ENCODE data around the gene GMDS.
A peak's percentile ranks its signal among the peaks of the same experiment; 100 is the strongest.

The GMDS gene

GRCh38 chr6:2073476-2073875, 171.9 kb downstream of the GMDS start:
- no peak for DNase-seq (ENCODE audit: low read depth)
- H3K4me3 ChIP-seq (ENCODE audit: low read depth, low read length): no peak overlapping the region

- H3K4me3 ChIP-seq (ENCODE audit: low read depth, low read length): no peak overlapping the region
- DNase-seq (ENCODE audit: low read depth): peak; percentile 85
These were observed 173.0 kb downstream of the GMDS start for GRCh38 chr6:2072453-2072852.

- no peak overlapping the region for H3K4me3 ChIP-seq (ENCODE audit: low read depth, low read length)
- DNase-seq (ENCODE audit: low read depth): no peak
These were observed 181.9 kb downstream of the GMDS start for GRCh38 chr6:2063547-2063946.

DNA sequence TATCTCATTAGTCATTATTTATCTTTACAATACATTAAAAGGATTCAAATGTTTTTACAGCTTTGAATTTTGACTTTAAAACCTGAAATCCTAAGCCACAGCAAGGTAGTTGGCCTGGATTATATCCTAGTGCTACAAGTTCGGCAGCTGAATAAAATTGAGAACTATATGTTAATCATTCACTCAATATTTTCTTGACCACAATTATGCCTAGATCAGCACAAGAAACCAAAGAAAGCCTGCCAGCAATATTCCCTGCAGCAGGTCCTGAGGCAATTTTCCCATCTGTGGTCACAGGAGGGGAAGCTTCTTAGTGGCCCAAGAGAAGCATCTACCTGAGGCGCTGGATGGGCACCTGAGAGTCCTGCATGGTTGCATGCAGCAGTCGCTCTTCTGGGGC, 183.5 kb downstream of the GMDS start:
- H3K4me3 ChIP-seq (ENCODE audit: low read depth, low read length): no peak overlapping the region
- DNase-seq (ENCODE audit: low read depth): no peak

- DNase-seq (ENCODE audit: low read depth): no peak
- H3K4me3 ChIP-seq (ENCODE audit: low read depth, low read length): no peak overlapping the region
These were observed 189.5 kb downstream of the GMDS start for GRCh38 chr6:2055911-2056310.

- H3K4me3 ChIP-seq (ENCODE audit: low read depth, low read length): no peak overlapping the region
- DNase-seq (ENCODE audit: low read depth): no peak
These were observed 190.3 kb downstream of the GMDS start for GRCh38 chr6:2055143-2055542.

DNA sequence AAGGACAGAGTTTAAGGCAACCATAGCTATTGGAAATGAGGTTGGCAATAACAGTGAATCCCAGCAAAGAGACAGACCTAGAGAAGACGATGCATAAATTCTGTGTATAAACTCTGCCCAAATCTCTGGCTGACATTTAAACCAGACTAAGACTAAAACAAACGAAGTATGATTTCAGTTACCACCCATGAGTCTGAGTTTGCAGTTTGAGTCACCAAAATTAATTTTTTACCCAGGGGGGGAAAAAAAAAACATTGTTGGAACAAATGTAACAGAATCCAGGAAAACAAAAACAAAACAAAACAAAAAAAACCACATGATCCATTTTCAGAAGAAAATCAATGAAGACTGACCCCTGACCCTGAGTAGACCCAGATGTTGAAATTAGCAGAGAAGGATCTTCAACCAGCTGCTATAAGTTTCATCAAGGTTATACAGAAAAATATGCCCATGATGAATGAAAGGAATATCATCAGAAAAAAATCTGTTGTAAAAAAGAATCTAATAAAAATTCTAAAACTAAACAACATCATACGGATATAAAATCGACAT, 190.8 kb downstream of the GMDS start:
- DNase-seq (ENCODE audit: low read depth): no peak
- H3K4me3 ChIP-seq (ENCODE audit: low read depth, low read length): no peak overlapping the region

GRCh38 chr6:2053691-2054090, 191.7 kb downstream of the GMDS start:
- no peak overlapping the region for H3K4me3 ChIP-seq (ENCODE audit: low read depth, low read length)
- no peak for DNase-seq (ENCODE audit: low read depth)

DNA sequence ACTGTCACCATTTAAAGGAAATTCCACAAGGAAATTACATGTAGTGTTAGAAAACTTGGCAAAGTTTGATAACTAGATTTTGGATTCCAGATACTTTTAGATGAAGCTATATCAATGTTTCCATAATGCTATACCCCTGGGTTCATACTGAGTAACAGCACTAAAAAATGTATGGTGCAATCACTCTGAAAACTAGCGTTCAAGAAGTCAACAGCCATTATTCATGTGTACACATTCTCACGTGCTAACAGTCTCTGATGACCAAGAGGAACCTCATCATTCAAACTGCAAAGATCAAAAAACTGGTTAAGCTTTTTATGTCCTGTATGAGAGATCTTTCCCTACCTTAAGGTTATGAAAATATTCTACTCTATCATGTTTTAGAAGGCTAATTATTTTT, 197.6 kb downstream of the GMDS start:
- H3K4me3 ChIP-seq (ENCODE audit: low read depth, low read length): no peak overlapping the region
- DNase-seq (ENCODE audit: low read depth): no peak

DNA sequence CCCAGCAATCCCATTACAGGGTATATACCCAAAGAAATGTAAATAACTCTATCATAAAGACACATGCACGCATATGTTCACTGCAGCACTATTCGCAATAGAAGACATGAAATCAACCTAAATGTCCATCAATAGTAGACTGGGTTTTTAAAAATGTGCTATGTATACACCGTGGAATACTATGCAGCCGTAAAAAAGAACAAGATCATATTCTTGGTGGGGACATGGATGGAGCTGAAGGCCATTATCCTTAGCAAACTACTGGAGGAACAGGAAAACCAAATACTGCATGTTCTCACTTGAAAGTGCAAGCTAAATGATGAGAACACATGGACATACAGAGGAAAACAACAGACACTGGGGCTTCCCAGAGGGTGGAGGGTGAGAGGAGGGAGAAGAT, 201.2 kb downstream of the GMDS start:
- DNase-seq (ENCODE audit: low read depth): no peak
- no peak overlapping the region for H3K4me3 ChIP-seq (ENCODE audit: low read depth, low read length)

- no peak for DNase-seq (ENCODE audit: low read depth)
- no peak overlapping the region for H3K4me3 ChIP-seq (ENCODE audit: low read depth, low read length)
These were observed 202.3 kb downstream of the GMDS start for GRCh38 chr6:2042956-2043648.

DNA sequence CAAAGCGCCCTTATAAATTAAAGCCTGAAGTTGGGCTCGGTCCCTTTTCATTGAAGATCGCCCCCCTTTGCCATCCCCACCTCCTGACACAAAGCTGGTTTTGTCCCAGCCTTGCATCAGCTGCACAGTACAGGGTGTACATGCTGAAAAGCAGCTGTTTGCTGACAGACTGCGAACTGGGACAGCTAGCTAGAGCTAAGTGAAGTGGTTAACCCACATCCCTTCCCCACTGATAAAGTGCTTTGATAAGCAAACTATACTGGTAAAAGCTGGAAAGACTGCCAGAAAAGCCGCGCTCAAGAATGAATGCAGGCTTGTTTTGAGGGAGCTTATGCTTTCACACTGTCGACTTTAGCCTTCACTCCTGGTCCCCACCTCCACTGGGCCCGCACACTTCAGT, 207.3 kb downstream of the GMDS start:
- H3K4me3 ChIP-seq (ENCODE audit: low read depth, low read length): no peak overlapping the region
- DNase-seq (ENCODE audit: low read depth): no peak

DNA sequence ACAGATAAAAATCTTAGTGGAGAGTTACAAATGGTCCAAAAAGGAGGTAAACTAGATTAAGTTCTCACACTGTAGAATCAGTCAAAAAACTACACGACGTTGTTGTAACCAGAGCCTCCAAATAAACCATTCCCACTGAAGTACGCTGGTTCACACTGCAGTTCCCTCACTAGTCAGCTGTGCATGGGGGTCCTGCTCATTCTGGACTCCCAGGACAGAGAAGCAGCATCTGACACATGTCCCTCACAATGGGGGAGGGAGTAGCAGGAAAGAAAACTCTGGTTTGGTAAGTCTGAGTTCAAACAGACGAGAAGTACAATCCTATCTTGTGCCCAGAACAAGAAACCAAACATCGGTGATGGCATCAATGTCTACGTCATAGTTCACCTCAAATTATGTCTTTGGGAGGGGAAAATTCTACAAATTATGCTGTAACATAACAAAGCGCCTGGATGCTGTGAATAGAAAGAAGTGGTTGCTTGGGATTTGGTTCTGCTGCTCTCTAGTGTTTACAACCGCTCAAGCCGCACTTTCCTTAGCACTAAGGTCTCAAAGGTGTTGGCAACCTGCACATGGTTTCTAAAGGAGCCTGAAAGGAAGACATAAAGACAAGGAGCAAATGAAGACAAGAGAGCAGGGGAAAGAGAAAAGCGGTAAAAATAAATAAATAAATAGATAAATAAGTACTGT, 208.0 kb downstream of the GMDS start:
- no peak for DNase-seq (ENCODE audit: low read depth)

GRCh38 chr6:2036710-2037023, 208.7 kb downstream of the GMDS start:
- no peak for DNase-seq (ENCODE audit: low read depth)
- no peak overlapping the region for H3K4me3 ChIP-seq (ENCODE audit: low read depth, low read length)

More for the DNA sequence above, 208.0 kb downstream of the GMDS start:
- no peak overlapping the region for H3K4me3 ChIP-seq (ENCODE audit: low read depth, low read length)

DNA sequence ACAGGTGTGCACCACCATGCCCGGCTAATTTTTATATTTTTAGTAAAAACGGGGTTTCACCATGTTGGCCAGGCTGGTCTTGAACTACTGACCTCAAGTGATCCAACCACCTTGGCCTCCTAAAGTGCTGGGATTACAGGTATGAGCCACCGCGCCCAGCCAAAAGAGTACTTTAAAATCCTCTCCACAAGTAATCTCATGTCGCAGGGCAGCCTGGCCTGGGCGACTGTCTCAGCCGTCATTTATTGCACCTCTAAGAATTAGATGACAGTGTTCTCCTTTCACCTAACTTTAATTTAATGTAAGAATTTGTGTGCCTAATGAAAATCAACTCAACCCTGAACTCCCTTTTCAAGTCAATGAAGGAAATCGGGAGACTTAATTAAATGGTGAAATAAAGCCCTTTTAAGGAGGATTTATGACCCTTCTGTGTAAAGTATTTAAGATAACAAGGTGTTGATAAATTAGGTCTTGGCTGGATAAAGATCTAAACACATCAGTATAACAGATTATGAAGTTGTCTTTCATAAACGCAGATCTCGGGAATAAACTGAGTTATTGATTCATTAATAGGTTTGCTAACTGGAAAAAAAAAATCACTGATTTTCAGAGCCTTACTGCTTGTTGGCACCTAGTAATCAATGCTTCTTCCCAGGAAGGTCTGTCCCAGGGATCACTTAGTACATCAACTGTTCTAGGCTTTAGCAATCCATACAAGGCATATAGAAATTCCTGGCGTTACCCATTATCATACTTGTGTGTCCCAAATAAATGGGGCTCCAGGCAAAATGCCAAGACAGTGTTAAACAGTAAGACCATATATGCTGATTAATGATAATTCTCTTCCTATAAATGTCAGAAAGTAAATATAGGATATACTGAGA, 209.3 kb downstream of the GMDS start:
- no peak overlapping the region for H3K4me3 ChIP-seq (ENCODE audit: low read depth, low read length)
- no peak for DNase-seq (ENCODE audit: low read depth)

- H3K4me3 ChIP-seq (ENCODE audit: low read depth, low read length): no peak overlapping the region
- DNase-seq (ENCODE audit: low read depth): no peak
These were observed 210.4 kb downstream of the GMDS start for GRCh38 chr6:2035046-2035445.

- H3K4me3 ChIP-seq (ENCODE audit: low read depth, low read length): no peak overlapping the region
- no peak for DNase-seq (ENCODE audit: low read depth)
These were observed 211.1 kb downstream of the GMDS start for GRCh38 chr6:2034256-2034655.

GRCh38 chr6:2033544-2033943, 211.9 kb downstream of the GMDS start:
- no peak for DNase-seq (ENCODE audit: low read depth)
- H3K4me3 ChIP-seq (ENCODE audit: low read depth, low read length): no peak overlapping the region

DNA sequence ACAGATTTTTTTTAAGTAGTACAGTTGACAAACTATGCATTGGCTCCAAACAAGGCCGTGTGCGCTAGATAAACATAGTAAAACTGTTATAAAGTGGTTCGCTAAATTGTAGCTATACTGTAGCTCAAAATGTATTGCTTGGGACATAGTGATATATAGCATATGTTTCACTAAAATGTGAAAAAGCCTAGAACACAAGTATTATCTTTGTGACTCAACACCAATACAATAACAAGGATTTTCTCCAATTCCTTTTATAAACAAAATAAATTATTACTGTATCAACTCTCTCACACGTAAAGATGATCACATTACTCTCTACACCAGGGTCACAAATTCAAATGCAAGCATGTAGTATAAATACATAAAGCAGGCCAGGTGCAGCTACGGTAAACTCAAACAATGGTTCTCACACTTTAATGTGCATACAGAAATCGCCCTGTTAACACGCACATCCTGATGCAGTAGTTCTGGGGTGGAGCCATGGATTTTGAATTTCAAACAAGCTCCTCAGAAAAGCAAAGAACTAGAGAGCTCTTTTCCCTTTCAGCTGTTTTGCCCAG, 214.6 kb downstream of the GMDS start:
- H3K4me3 ChIP-seq (ENCODE audit: low read depth, low read length): no peak overlapping the region
- no peak for DNase-seq (ENCODE audit: low read depth)

GRCh38 chr6:2029952-2030351, 215.5 kb downstream of the GMDS start:
- no peak for DNase-seq (ENCODE audit: low read depth)
- no peak overlapping the region for H3K4me3 ChIP-seq (ENCODE audit: low read depth, low read length)

Measured in skeletal muscle cell (primary cell).